Hepatocyte (in vitro differentiated cells): Measurements from ENCODE around the gene ANKRD55. TPM values are rescaled to one million over a fixed set of nuclear protein-coding genes. Genes with fewer than 3 reads are reported as not detected.

Experiments
- DNase-seq: peaks from one replicate; pipeline ENCODE4 v3.0.0-alpha.2; 2016; ENCODE audit warnings: low spot score
- H2AFZ ChIP-seq: fragments of 200-600 bp; sonication (generic); 2 replicates; pipeline ENCODE4 v1.6.0; 2016; ENCODE audit warnings: antibody characterized with exemption, mild to moderate bottlenecking
- H3K27ac ChIP-seq: fragments of 200-600 bp; sonication (generic); 2 replicates; pipeline ENCODE4 v1.5.1; 2016; ENCODE audit warnings: mild to moderate bottlenecking
- H3K27me3 ChIP-seq: fragments of 200-600 bp; sonication (generic); 2 replicates; pipeline ENCODE4 v1.6.1; 2016
- H3K36me3 ChIP-seq: fragments of 200-600 bp; sonication (generic); replicated peaks from 2 replicates; pipeline ENCODE4 v1.5.1; 2016; ENCODE audit warnings: low read depth; ENCODE audit not compliant: insufficient read depth
- H3K4me1 ChIP-seq: fragments of 200-600 bp; sonication (generic); 2 replicates; pipeline ENCODE4 v1.5.1; 2016; ENCODE audit warnings: mild to moderate bottlenecking, moderate library complexity; ENCODE audit not compliant: insufficient read depth
- H3K4me2 ChIP-seq: fragments of 200-600 bp; sonication (generic); 2 replicates; pipeline ENCODE4 v1.6.0; 2016
- H3K4me3 ChIP-seq: fragments of 200-600 bp; sonication (generic); 2 replicates; pipeline ENCODE4 v1.5.1; 2016; ENCODE audit warnings: mild to moderate bottlenecking
- H3K79me2 ChIP-seq: fragments of 200-600 bp; sonication (generic); 2 replicates; pipeline ENCODE4 v1.6.0; 2017; ENCODE audit warnings: mild to moderate bottlenecking
- H3K9me2 ChIP-seq: fragments of 200-600 bp; sonication (generic); replicated peaks from 2 replicates; pipeline ENCODE4 v1.6.0; 2017; ENCODE audit warnings: mild to moderate bottlenecking; ENCODE audit not compliant: insufficient read depth
- H3K9me3 ChIP-seq: fragments of 200-600 bp; sonication (generic); 2 replicates; pipeline ENCODE4 v1.5.1; 2016; ENCODE audit warnings: low read depth, mild to moderate bottlenecking
- H4K20me1 ChIP-seq: fragments of 200-600 bp; sonication (generic); 2 replicates; pipeline ENCODE4 v1.6.0; 2016; ENCODE audit warnings: mild to moderate bottlenecking; ENCODE audit not compliant: insufficient read depth, poor library complexity, severe bottlenecking
- EZH2 ChIP-seq: fragments of 200-600 bp; sonication (generic); IDR thresholded peaks from 2 replicates; pipeline ENCODE4 v1.6.1; 2016; ENCODE audit warnings: antibody characterized with exemption, mild to moderate bottlenecking, borderline replicate concordance
- EZH2phosphoT487 ChIP-seq: fragments of 200-600 bp; sonication (generic); IDR thresholded peaks from one replicate; pipeline ENCODE4 v1.6.1; 2018; ENCODE audit warnings: antibody characterized with exemption, mild to moderate bottlenecking, low read depth, moderate library complexity; ENCODE audit not compliant: unreplicated experiment, severe bottlenecking
- WGBS: methylation state at CpG from one replicate; pipeline ENCODE4 v1.1.6; 2016; ENCODE audit warnings: low lambda C conversion rate; ENCODE audit errors: missing lambda C conversion rate; 5-methylcytosine and 5-hydroxymethylcytosine counted together
- polyA plus RNA-seq: library from polyadenylated mRNA; unstranded; fragments of >200 nt; fragmentation: Nextera tagmentation; extraction: Ambion mirVana; gene quantifications from 2 replicates; pipeline ENCODE4 v1.2.1, GENCODE V29; 2016
- total RNA-seq: library from RNA; depleted of rRNA; stranded (reverse); fragments of >200 nt; gene quantifications from 2 replicates; pipeline ENCODE4 v1.2.3, GENCODE V29; 2014
- TF ChIP-seq, protein P1 (sequence below): fragments of 200-600 bp; sonication (generic); IDR thresholded peaks from 2 replicates; pipeline ENCODE4 v1.5.1; 2016; ENCODE audit warnings: antibody characterized with exemption, mild to moderate bottlenecking; ENCODE audit not compliant: poor library complexity

ANKRD55 gene
- total and polyA plus RNA-seq, 2 experiments from 2014 or later = 0.20 to 0.31 TPM

DNA sequence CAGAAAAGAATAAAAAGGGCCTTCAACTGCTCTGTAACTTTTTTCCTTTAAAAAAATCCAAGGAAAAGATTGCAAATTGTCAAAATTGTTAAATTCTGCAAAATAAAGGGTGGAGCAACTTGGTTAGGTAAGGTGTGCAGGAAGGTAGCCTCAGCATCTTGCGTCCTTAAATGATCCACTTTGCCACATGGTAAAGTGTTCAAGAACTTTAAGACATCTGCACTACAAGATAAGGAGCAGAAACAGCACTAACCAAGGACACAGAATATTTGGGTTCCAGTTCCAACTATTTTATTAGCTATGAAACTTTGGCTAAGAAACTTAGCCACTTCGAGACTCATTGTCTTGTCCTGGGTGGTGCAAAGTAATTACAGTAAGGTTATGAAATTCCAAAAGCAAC is 53.7 kb downstream of the ANKRD55 start:
- H3K27ac ChIP-seq = no peak overlapping the region
- H2AFZ ChIP-seq = no peak overlapping the region
- no peaks in the 10 kb centered on the region for H3K27me3 ChIP-seq
- H3K9me3 ChIP-seq = no peaks in the 10 kb centered on the region
- no peaks in the 10 kb centered on the region for H3K36me3 ChIP-seq
- no peak for DNase-seq
- no peak overlapping the region for H3K4me3 ChIP-seq
- H3K79me2 ChIP-seq = no peaks in the 10 kb centered on the region
- no peak for TF ChIP-seq EZH2phosphoT487
- TF ChIP-seq, protein P1, sequence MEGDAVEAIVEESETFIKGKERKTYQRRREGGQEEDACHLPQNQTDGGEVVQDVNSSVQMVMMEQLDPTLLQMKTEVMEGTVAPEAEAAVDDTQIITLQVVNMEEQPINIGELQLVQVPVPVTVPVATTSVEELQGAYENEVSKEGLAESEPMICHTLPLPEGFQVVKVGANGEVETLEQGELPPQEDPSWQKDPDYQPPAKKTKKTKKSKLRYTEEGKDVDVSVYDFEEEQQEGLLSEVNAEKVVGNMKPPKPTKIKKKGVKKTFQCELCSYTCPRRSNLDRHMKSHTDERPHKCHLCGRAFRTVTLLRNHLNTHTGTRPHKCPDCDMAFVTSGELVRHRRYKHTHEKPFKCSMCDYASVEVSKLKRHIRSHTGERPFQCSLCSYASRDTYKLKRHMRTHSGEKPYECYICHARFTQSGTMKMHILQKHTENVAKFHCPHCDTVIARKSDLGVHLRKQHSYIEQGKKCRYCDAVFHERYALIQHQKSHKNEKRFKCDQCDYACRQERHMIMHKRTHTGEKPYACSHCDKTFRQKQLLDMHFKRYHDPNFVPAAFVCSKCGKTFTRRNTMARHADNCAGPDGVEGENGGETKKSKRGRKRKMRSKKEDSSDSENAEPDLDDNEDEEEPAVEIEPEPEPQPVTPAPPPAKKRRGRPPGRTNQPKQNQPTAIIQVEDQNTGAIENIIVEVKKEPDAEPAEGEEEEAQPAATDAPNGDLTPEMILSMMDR = no peak
- TF ChIP-seq EZH2 = no peak
- 82% methylated on average over 2 of the region's 2 CpGs for WGBS
- H3K4me1 ChIP-seq = peaks cover 9% of the 10 kb centered on the region
- H3K9me2 ChIP-seq = no peaks in the 10 kb centered on the region
- H4K20me1 ChIP-seq = no peaks in the 10 kb centered on the region
- no peak overlapping the region for H3K4me2 ChIP-seq

DNA sequence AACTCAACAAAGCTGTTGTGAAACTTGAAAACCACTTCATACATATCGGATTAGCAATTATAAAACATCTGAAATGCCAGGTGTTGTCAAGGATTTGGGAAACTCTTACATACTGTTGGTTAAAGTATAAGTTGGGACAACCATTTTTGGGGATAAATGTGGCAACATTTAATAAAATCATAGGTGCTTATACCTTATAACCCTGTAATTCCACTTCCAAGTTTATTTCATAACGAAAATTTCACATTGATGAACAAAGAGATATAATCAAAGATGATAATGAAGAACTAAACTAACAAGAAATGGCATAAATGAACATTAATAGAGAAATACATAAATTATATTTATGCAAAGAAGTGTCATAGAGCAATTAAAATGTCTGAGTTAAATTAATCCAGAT is 54.3 kb downstream of the ANKRD55 start:
- Histone ChIP-seq H3K4me3 (no peak overlapping the region), H3K36me3 (no peaks in the 10 kb centered on the region), H4K20me1 (no peaks in the 10 kb centered on the region), H3K27me3 (no peaks in the 10 kb centered on the region), H3K79me2 (no peaks in the 10 kb centered on the region), H3K27ac (no peak overlapping the region), H3K9me3 (no peaks in the 10 kb centered on the region), H3K4me2 (no peak overlapping the region), H3K9me2 (no peaks in the 10 kb centered on the region), H2AFZ (no peak overlapping the region), H3K4me1 (peaks cover 9% of the 10 kb centered on the region)
- 99% methylated on average over 2 of the region's 2 CpGs for WGBS
- no peak for TF ChIP-seq EZH2
- TF ChIP-seq, protein P1 = no peak
- no peak for TF ChIP-seq EZH2phosphoT487
- DNase-seq = no peak

DNA sequence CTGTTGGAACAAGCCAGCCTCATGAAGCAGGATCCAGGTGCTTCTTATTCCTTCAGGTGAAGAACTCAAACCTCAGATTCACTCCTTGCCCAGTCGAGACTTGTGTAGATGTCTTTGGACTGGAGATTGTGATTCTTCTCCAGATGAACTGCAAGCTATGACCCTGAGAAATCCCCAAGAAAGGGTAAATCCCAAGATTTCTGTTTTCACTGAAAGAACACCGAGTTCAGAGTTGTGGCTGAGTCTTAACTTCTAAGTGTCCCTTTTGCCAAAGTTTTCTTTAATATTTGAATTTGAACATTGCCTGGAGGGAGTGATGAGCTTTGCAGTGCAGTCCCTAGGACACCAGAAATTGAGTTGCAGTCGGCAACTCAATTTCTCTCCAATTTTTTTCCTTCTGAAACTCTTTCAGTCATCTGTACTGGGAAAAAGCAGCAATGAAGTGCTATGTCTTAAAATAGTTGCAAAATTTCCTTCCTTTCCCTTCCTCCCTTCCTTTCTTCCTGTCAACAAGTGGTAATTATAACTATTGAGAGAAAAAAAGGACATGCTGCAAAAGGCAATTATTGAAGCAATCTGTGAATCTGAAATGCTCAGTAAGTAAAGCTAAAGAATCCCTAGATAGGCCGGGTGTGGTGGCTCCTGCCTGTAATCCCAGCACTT is 56.1 kb downstream of the ANKRD55 start:
- WGBS = 88% methylated on average over 4 of the region's 4 CpGs
- H3K9me3 ChIP-seq = no peaks in the 10 kb centered on the region
- H3K4me3 ChIP-seq = no peak overlapping the region
- no peaks in the 10 kb centered on the region for H3K9me2 ChIP-seq
- H3K36me3 ChIP-seq = no peaks in the 10 kb centered on the region
- peaks cover 9% of the 10 kb centered on the region for H3K4me1 ChIP-seq
- DNase-seq = no peak
- no peaks in the 10 kb centered on the region for H4K20me1 ChIP-seq
- H2AFZ ChIP-seq = no peak overlapping the region
- H3K79me2 ChIP-seq = no peaks in the 10 kb centered on the region
- no peak overlapping the region for H3K4me2 ChIP-seq
- H3K27ac ChIP-seq = no peak overlapping the region
- H3K27me3 ChIP-seq = no peaks in the 10 kb centered on the region
- TF ChIP-seq EZH2 = no peak

DNA sequence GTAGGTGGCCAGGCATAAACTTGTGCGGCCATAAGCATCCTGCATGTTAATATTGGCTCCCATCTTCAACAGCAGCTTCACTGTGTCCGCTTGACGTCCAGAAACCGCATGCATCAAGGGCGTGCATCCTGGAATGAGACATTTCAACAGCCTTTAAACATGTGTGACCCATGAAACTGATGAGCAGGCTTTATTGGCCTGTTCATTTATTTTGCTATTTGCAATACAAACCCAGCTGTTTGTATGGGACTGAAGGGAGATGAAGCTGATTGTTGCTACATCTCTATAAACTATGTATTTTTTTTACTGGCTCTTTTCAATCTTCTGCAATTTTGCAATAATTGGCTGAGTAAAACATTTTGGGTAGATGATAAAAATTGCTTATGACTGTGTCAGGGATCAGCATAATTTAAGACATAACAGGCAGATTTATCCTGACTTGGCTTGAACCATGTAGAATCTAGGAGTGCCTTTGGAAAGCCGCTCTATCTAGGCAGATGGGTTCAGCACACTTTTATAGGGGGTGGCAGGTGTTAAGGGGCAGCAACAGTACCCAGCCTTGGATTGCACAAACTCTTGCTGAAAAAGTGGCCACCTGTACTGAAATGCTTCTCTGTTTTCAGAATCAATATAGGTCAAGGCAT is 56.9 kb downstream of the ANKRD55 start:
- TF ChIP-seq EZH2phosphoT487 (no peak), EZH2 (no peak)
- TF ChIP-seq, protein P1 = no peak
- Histone ChIP-seq H3K9me2 (no peaks in the 10 kb centered on the region), H3K4me3 (no peak overlapping the region), H2AFZ (no peak overlapping the region), H3K36me3 (no peaks in the 10 kb centered on the region), H3K27me3 (no peaks in the 10 kb centered on the region), H4K20me1 (no peaks in the 10 kb centered on the region), H3K79me2 (no peaks in the 10 kb centered on the region), H3K4me1 (peaks cover 9% of the 10 kb centered on the region), H3K9me3 (no peaks in the 10 kb centered on the region), H3K27ac (no peak overlapping the region), H3K4me2 (no peak overlapping the region)
- 74% methylated on average over 6 of the region's 6 CpGs for WGBS
- no peak for DNase-seq
